Transverse colon (tissue), 4 donors: Measurements from ENCODE around the gene ANKMY2.

Experiments used
- CTCF ChIP-seq, 5 experiments: fragments of 200-600 bp in 3 of 5; fragments of 450-650 bp in 2 of 5; sonication (generic) in 3 of 5; IDR thresholded peaks; 1 replicate in 2 of 5; 2 replicates in 3 of 5; pipeline ENCODE4 v1.5.1; 2016 to 2017; ENCODE audit warnings: antibody characterized with exemption in 5 of 5, inconsistent platforms in 3 of 5, mild to moderate bottlenecking in 2 of 5, moderate library complexity in 1 of 5
- POLR2A ChIP-seq: fragments of 450-650 bp; IDR thresholded peaks from one replicate; pipeline ENCODE4 v1.6.1; 2016; ENCODE audit warnings: antibody characterized with exemption, mild to moderate bottlenecking, moderate library complexity
- POLR2AphosphoS5 ChIP-seq, 3 donors: sonication (generic); formaldehyde crosslinking; IDR thresholded peaks; one replicate each; pipeline ENCODE4 v1.6.1; 2016; ENCODE audit warnings: antibody characterized with exemption in 3 of 3

GRCh38 chr7:16652888-16653287 is 7.3 kb upstream of the ANKMY2 start:
- TF ChIP-seq POLR2A (no peak), CTCF (IDR thresholded peaks at IDR 0.05) (no peak), POLR2AphosphoS5 (IDR thresholded peaks at IDR 0.05) (no peak)
